Gastroesophageal sphincter (tissue), 3 donors: ENCODE results near the gene GABBR2.

Source experiments
- CTCF ChIP-seq, 4 experiments: fragments of 200-600 bp in 2 of 4; fragments of 450-650 bp in 2 of 4; sonication (generic) in 1 of 4; IDR thresholded peaks; one replicate each; pipeline ENCODE4 v1.5.1; 2017 to 2019; ENCODE audit warnings: antibody characterized with exemption in 4 of 4, mild to moderate bottlenecking in 2 of 4, moderate library complexity in 2 of 4
- POLR2AphosphoS5 ChIP-seq: sonication (generic); formaldehyde crosslinking; IDR thresholded peaks from one replicate; pipeline ENCODE4 v1.6.1; 2017; ENCODE audit warnings: antibody characterized with exemption

GRCh38 chr9:98539954-98540353, 168.8 kb downstream of the GABBR2 start:
- TF ChIP-seq CTCF (IDR thresholded peaks at IDR 0.05): no peak
- no peak for TF ChIP-seq POLR2AphosphoS5
